Inflammatory macrophage (primary cell): ENCODE results near the gene MFAP2.

Source experiments
- DNase-seq, 2 donors: peaks; one replicate each; pipeline ENCODE4 v3.0.0-alpha.2; 2020 to 2022

The MFAP2 gene

DNA sequence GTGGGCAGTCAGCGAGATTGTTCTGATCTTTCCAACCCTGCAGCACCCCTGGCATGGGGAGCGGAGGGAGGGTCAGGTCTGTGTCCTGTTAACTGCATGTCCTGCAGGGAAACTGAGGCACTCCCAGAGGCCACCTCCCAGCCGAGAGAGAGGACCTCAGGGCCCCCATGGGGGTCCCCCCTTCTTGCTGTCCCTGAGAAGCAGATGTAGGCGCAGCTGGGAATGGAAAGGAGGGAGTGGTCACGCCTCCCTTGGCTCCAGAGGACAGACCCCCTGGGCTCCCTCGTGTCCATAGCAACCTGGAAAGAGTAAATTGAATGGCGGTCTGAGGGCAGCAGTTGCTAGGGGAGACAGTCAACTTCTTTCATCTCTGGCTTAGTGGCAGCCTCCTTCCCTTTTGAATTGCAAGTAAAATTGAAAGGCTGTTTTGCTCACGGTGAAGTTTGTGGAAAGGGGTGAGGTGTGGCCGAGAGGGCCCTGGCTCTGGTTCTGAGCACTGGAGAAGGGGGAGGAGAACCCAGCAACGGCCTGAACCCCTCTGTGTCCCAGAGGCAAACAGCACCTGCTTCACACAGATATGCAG is 53.8 kb downstream of the MFAP2 start:
- DNase-seq, result no peak

DNA sequence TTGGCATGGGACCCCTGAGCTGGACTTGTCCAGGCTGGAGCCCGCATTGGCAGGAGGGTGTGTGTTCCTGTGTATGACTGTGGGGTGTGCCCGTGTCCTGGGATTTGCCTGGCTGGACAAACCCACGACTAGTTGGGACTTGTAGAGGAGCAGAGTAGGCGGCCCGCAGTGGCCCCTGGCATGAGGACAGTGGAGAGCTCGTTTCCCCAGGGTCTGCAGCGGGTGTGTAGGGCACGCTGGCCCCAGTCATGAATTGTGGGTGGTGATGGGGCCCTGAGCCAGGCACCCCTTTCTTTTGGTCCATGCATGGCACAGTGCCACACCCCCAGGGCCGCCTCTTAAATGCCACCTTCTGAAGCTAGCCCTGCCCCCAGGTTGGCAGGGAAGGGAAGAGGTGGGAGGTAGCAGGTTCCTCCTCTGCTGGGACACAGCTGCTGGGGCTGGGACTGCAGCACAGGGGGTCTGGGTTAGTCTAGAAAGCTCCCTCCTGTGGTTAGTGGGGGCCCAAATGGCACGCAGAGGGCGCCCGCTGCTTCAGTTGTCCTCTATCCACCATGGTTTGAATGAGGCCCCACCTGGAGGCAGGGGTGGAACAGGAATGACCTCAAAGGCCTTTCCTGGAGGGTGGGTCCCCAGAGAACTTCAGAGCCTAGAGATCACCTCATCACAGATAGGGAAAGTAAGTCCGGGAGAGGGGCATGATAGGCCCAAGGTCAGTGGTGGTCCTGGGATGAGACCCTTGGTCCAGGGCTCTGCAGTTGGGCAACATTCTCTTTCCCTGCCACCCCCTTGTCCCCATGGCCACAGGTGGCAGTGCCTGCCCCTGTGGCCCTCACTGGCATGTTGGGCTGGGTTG is 54.6 kb downstream of the MFAP2 start:
- no peak for DNase-seq

DNA sequence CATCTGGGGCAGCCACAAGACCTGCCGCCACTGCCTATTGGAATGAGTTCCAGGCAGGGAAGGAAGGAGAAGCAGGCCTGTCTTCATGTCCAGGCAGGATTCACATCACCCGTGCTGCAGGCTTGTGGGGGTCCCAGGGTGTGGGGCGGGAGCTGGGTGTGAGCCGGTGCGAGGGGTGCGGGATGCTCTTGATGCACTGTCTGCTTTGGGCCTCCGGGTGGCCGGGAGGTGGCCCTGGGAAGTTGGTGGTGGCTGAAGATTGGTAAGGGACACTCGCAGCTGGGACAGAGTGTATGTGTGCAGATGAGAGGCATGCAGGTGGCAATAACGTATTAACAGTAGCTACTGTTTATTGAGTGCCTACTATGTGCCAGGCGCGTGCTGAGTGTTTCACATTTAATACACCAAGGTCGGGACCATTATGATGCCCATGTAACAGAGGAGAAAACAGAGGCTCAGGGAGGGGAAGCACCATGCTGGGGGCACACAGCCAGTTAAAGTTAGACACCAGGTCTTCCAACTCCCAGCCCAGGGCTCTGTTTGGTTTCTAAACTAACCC is 55.4 kb downstream of the MFAP2 start:
- no peak for DNase-seq
